Measurements from ENCODE around the gene MYOZ3. TPM values are rescaled to one million over a fixed set of nuclear protein-coding genes. Genes with fewer than 3 reads are reported as not detected.

MYOZ3 gene, protein sequence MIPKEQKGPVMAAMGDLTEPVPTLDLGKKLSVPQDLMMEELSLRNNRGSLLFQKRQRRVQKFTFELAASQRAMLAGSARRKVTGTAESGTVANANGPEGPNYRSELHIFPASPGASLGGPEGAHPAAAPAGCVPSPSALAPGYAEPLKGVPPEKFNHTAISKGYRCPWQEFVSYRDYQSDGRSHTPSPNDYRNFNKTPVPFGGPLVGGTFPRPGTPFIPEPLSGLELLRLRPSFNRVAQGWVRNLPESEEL
- total RNA-seq, result 1 to 10 TPM in 1 of 4 donors, under 1 TPM in 2, not detected in 1; 0.17 to 1.2 (median 0.46) TPM

GRCh38 chr5:150661086-150661485, at the start of gene MYOZ3:
Gene MYOZ3, plus strand, starts transcription at chr5:150661251. Its CDS starts 1,691 bp downstream, at chr5:150662942.
- TF ChIP-seq POLR2AphosphoS5 (IDR thresholded peaks at IDR 0.05), result no peak
- no peak for TF ChIP-seq EP300 (IDR thresholded peaks at IDR 0.05)
- no peak for TF ChIP-seq POLR2A (IDR thresholded peaks at IDR 0.05; ENCODE audit: low read depth)
- TF ChIP-seq, protein P1, sequence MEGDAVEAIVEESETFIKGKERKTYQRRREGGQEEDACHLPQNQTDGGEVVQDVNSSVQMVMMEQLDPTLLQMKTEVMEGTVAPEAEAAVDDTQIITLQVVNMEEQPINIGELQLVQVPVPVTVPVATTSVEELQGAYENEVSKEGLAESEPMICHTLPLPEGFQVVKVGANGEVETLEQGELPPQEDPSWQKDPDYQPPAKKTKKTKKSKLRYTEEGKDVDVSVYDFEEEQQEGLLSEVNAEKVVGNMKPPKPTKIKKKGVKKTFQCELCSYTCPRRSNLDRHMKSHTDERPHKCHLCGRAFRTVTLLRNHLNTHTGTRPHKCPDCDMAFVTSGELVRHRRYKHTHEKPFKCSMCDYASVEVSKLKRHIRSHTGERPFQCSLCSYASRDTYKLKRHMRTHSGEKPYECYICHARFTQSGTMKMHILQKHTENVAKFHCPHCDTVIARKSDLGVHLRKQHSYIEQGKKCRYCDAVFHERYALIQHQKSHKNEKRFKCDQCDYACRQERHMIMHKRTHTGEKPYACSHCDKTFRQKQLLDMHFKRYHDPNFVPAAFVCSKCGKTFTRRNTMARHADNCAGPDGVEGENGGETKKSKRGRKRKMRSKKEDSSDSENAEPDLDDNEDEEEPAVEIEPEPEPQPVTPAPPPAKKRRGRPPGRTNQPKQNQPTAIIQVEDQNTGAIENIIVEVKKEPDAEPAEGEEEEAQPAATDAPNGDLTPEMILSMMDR (IDR thresholded peaks at IDR 0.05), result no peak
- no peak for DNase-seq (ENCODE audit: extremely low spot score)
- Histone ChIP-seq H3K27ac (replicated peaks in 1 of 4) (peak within 1 kb of the TSS in 3 of 4 donors; percentile 13 to 49 (median 19)), H3K27me3 (no peaks in the 10 kb centered on the region), H3K36me3 (no peaks in the 10 kb centered on the region), H3K4me1 (peaks cover 36 to 47% (median 38%) of the 10 kb centered on the region in 4 donors), H3K9me3 (no peaks in the 10 kb centered on the region), H3K4me3 (no peak within 1 kb of the TSS)
- 73% methylated on average over 6 of the region's 7 CpGs for WGBS
- intact Hi-C loops (cut with DNase I), result no loop called here

- H3K36me3 ChIP-seq, result no peaks in the 10 kb centered on the region
- WGBS, result 36% methylated on average over 4 of the region's 4 CpGs
- DNase-seq (ENCODE audit: extremely low spot score), result no peak
- H3K4me1 ChIP-seq, result peaks cover 80 to 82% (median 81%) of the 10 kb centered on the region in 4 donors
- H3K4me3 ChIP-seq, result no peak overlapping the region
- H3K27me3 ChIP-seq, result no peaks in the 10 kb centered on the region
- peak overlapping the region; percentile 77 to 86 (median 82) for H3K27ac ChIP-seq (replicated peaks in 1 of 4)
- no peaks in the 10 kb centered on the region for H3K9me3 ChIP-seq
- intact Hi-C loops (cut with DNase I), result no loop called here
- TF ChIP-seq, protein P1 (IDR thresholded peaks at IDR 0.05), result no peak
- peak in 1 of 2 donors; percentile 54 for TF ChIP-seq POLR2AphosphoS5 (IDR thresholded peaks at IDR 0.05)
Observed at GRCh38 chr5:150612405-150612804, 48.6 kb upstream of the MYOZ3 start.

GRCh38 chr5:150612905-150613670, 48.0 kb upstream of the MYOZ3 start:
- Histone ChIP-seq H3K4me1 (peaks cover 86 to 89% (median 88%) of the 10 kb centered on the region in 4 donors), H3K36me3 (no peaks in the 10 kb centered on the region), H3K27me3 (no peaks in the 10 kb centered on the region), H3K9me3 (no peaks in the 10 kb centered on the region), H3K27ac (replicated peaks in 1 of 4) (peak overlapping the region; percentile 36 to 86 (median 82)), H3K4me3 (no peak overlapping the region)
- no peak for DNase-seq (ENCODE audit: extremely low spot score)
- 61% methylated on average over 4 of the region's 4 CpGs for WGBS
- TF ChIP-seq EP300 (IDR thresholded peaks at IDR 0.05) (no peak), POLR2AphosphoS5 (IDR thresholded peaks at IDR 0.05) (no peak), POLR2A (IDR thresholded peaks at IDR 0.05; ENCODE audit: low read depth) (no peak)
- TF ChIP-seq, protein P1 (IDR thresholded peaks at IDR 0.05), result no peak
- intact Hi-C loops (cut with DNase I), result no loop called here

DNA sequence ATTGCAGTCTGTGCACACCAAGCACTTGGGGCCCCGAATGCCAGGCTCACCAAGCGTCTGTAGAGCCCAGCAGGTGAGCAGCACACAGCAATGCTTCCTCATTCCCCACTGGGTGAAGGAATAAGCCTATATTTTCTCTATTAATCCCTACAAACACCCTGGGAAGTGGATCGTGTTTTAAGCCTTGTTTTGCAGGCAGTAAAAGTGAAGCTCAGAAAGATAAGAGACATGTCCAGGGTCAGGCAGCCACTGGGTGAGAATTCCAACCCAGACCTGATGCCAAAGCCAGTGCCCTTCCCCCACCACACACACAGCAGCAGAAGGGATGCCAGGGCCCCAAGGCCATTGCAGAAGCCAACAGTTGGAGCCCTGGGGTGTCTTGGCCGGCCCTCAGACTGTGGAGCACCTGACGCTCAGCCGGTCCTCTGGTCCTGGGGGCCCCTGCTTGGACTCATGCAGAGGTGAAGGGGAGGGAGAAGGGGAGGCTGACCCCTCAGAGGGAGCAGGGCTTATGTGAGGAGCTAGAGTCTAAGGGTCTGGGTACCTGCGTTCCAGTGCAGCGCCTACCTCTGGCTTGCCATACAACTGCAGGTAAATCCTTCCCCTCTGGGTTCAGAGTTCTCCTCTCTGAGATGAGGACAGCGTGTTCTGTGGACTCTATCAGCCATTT, 46.9 kb upstream of the MYOZ3 start:
- no peak for DNase-seq (ENCODE audit: extremely low spot score)
- Histone ChIP-seq H3K4me1 (peaks cover 95 to 99% (median 97%) of the 10 kb centered on the region in 4 donors), H3K9me3 (no peaks in the 10 kb centered on the region), H3K36me3 (no peaks in the 10 kb centered on the region), H3K4me3 (no peak overlapping the region), H3K27ac (replicated peaks in 1 of 4) (peak overlapping the region; percentile 24 to 86 (median 60)), H3K27me3 (no peaks in the 10 kb centered on the region)
- intact Hi-C loops (cut with DNase I), result no loop called here
- 81% methylated on average over 6 of the region's 9 CpGs for whole genome bisulfite sequencing
- TF ChIP-seq POLR2A (IDR thresholded peaks at IDR 0.05; ENCODE audit: low read depth), result no peak
- TF ChIP-seq, protein P1 (IDR thresholded peaks at IDR 0.05), result peak in 1 of 3 experiments; percentile 6

Measured in esophagus muscularis mucosa (tissue), 4 donors.